HEK293 (cell line): ENCODE results near the gene LPIN2.

ENCODE experiments used
- CTCF ChIP-seq: fragments of 450-650 bp; formaldehyde crosslinking; IDR thresholded peaks from 2 replicates; pipeline ENCODE4 v1.5.1; 2016; ENCODE audit warnings: missing biosample characterization, missing genetic modification characterization
- KLF16 ChIP-seq: fragments of 450-650 bp; formaldehyde crosslinking; IDR thresholded peaks from 2 replicates; pipeline ENCODE4 v1.5.1; 2017; ENCODE audit warnings: missing biosample characterization, missing genetic modification characterization
- REPIN1 ChIP-seq: fragments of 450-650 bp; formaldehyde crosslinking; IDR thresholded peaks from 2 replicates; pipeline ENCODE4 v1.5.1; 2017; ENCODE audit warnings: missing biosample characterization, missing genetic modification characterization, low read depth
- YY1 ChIP-seq: fragments of 450-650 bp; formaldehyde crosslinking; IDR thresholded peaks from 2 replicates; pipeline ENCODE4 v1.5.1; 2018; ENCODE audit warnings: missing biosample characterization, missing genetic modification characterization
- ZBTB6 ChIP-seq: fragments of 450-650 bp; formaldehyde crosslinking; IDR thresholded peaks from 2 replicates; pipeline ENCODE4 v1.5.1; 2017; ENCODE audit warnings: missing biosample characterization, missing genetic modification characterization
- ZFP37 ChIP-seq: fragments of 450-650 bp; formaldehyde crosslinking; IDR thresholded peaks from 2 replicates; pipeline ENCODE4 v1.5.1; 2016; ENCODE audit warnings: missing biosample characterization, missing genetic modification characterization
- ZNF184 ChIP-seq: fragments of 450-650 bp; IDR thresholded peaks from 2 replicates; pipeline ENCODE4 v1.5.1; 2018; ENCODE audit warnings: missing biosample characterization, mild to moderate bottlenecking, missing genetic modification characterization
- ZNF211 ChIP-seq: fragments of 450-650 bp; formaldehyde crosslinking; IDR thresholded peaks from 2 replicates; pipeline ENCODE4 v1.5.1; 2016; ENCODE audit warnings: low read depth, missing biosample characterization, missing genetic modification characterization
- ZNF274 ChIP-seq, 2 experiments: fragments of 200-500 bp in 1 of 2; fragments of 450-650 bp in 1 of 2; sonication (Bioruptor generic) in 1 of 2; formaldehyde crosslinking in 1 of 2; IDR thresholded peaks; 2 replicates each; pipeline versions ENCODE4 v1.5.1 to v1.6.1; 2014 to 2016; ENCODE audit warnings: borderline replicate concordance in 1 of 2, inconsistent platforms in 1 of 2, low read length in 1 of 2, missing biosample characterization in 1 of 2, missing genetic modification characterization in 1 of 2
- ZNF518A ChIP-seq: fragments of 450-650 bp; formaldehyde crosslinking; conservative IDR thresholded peaks from 2 replicates; pipeline ENCODE4 v1.5.1; 2016; ENCODE audit warnings: low read depth, missing biosample characterization, missing genetic modification characterization
- ZNF707 ChIP-seq: fragments of 450-650 bp; formaldehyde crosslinking; IDR thresholded peaks from 2 replicates; pipeline ENCODE4 v1.5.1; 2016; ENCODE audit warnings: missing biosample characterization, missing genetic modification characterization

DNA sequence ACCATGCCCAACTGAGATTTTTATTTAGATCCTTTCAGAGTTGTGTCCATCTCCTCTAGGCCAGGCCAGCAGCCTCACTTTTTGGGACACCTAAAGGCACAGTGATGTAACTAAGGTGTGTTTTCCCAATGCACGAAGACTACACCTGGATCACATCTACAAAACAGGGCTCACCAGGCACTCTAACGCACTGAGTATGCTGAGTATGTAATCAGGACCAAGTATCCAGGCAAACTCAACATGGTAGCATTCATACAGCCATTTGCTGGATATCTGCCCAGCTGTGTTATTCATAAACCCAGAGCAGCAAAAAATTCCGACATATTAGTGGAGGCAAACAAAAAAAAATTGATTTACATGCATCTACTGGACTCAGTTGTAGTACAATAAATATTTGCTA is 33.8 kb downstream of the LPIN2 start:
- TF ChIP-seq KLF16 (no peak), CTCF (tag by site-specific recombination) (no peak), REPIN1 (tag by site-specific recombination) (no peak), YY1 (tag by site-specific recombination) (no peak), ZBTB6 (tag by site-specific recombination) (no peak), ZNF184 (tag by site-specific recombination) (no peak), ZNF707 (tag by site-specific recombination) (no peak), ZNF211 (tag by site-specific recombination) (no peak), ZFP37 (no peak), ZNF518A (tag by site-specific recombination) (no peak), ZNF274 (IDR thresholded peaks at IDR 0.05; ENCODE audit: low read length) (no peak), ZNF274 (tag by site-specific recombination; IDR thresholded peaks at IDR 0.05; ENCODE audit: borderline replicate concordance) (no peak)
